GM18502 (cell line): ENCODE results near the gene ZNF221.
"Not testable (repeated sequence)": the region's sequence is repeated elsewhere in the genome, so short reads cannot be mapped to it uniquely, and the experiment has no call there.

Source experiments
- ATAC-seq: cut with Tn5 transposase; IDR thresholded peaks from one replicate; pipeline ENCODE4 v1.9.1; 2021; ENCODE audit warnings: mild to moderate bottlenecking; ENCODE audit not compliant: unreplicated experiment, poor library complexity

Gene ZNF221

GRCh38 chr19:43950834-43951645, at the start of gene ZNF221:
ZNF221 (plus strand) TSS chr19:43951228; CDS start chr19:43962727, 11,499 bp downstream.
- peak; percentile 94 for ATAC-seq

GRCh38 chr19:43901395-43902390, 49.3 kb upstream of the ZNF221 start:
- peak; percentile 73 for ATAC-seq

GRCh38 chr19:43902399-43902798, 48.6 kb upstream of the ZNF221 start:
- no peak for ATAC-seq

- no peak for ATAC-seq
Measured at GRCh38 chr19:43905897-43906296, 45.1 kb upstream of the ZNF221 start.

GRCh38 chr19:43906774-43907173, 44.3 kb upstream of the ZNF221 start:
- no peak for ATAC-seq

- ATAC-seq, result no peak
Measured at GRCh38 chr19:43908659-43909058, 42.4 kb upstream of the ZNF221 start.

- no peak for ATAC-seq
Measured at GRCh38 chr19:43910884-43911283, 40.1 kb upstream of the ZNF221 start.

- no peak for ATAC-seq
Measured at GRCh38 chr19:43913383-43913782, 37.6 kb upstream of the ZNF221 start.

GRCh38 chr19:43914051-43914450, 37.0 kb upstream of the ZNF221 start:
- ATAC-seq, result no peak

GRCh38 chr19:43923875-43924274, 27.2 kb upstream of the ZNF221 start:
- no peak for ATAC-seq

- ATAC-seq, result no peak
Measured at GRCh38 chr19:43928820-43929219, 22.2 kb upstream of the ZNF221 start.

- ATAC-seq, result no peak
Measured at GRCh38 chr19:43934055-43934984, 16.7 kb upstream of the ZNF221 start.

- ATAC-seq, result peak; percentile 91
Measured at GRCh38 chr19:43934985-43935708, 15.9 kb upstream of the ZNF221 start, which contains the start of gene ZNF45. ZNF45 (minus strand) TSS chr19:43935282; CDS start chr19:43922185, 13,097 bp downstream.

- ATAC-seq, result no peak
Measured at GRCh38 chr19:43936188-43936587, 14.8 kb upstream of the ZNF221 start.

GRCh38 chr19:43939557-43940260, 11.3 kb upstream of the ZNF221 start:
- ATAC-seq, result no peak

GRCh38 chr19:43940719-43941118, 10.3 kb upstream of the ZNF221 start:
- no peak for ATAC-seq

GRCh38 chr19:43941209-43941608, 9.8 kb upstream of the ZNF221 start:
- no peak for ATAC-seq

GRCh38 chr19:43947412-43947811, 3.6 kb upstream of the ZNF221 start:
- not testable (repeated sequence) for ATAC-seq

- not testable (repeated sequence) for ATAC-seq
Measured at GRCh38 chr19:43949803-43950202, 1.2 kb upstream of the ZNF221 start.
